IMR-90 (cell line): ENCODE measurements around the gene CACNA1I. TPM values are rescaled to one million over a fixed set of nuclear protein-coding genes. Genes with fewer than 3 reads are reported as not detected.

ENCODE experiments used
- ATAC-seq: fragments of 200-7000 bp; cut with Tn5 transposase; 2 replicates; pipeline ENCODE4 v1.9.1; 2020; ENCODE audit warnings: low read depth, mild to moderate bottlenecking, moderate library complexity
- BruUV-seq: library from RNA; stranded (reverse); fragments of 400-500 nt; replicated peaks from 2 replicates; lab custom pipeline; 2021; lab: Mats Ljungman, UMichigan
- CTCF ChIA-PET: fragments of 300-600 bp; formaldehyde crosslinking; extraction: SDS; loops from one replicate; lab custom pipeline; 2021; ENCODE audit warnings: antibody characterized with exemption; lab: Yijun Ruan, JAX
- POLR2A ChIA-PET: fragments of 300-600 bp; sonication (Branson Sonifier 250); formaldehyde crosslinking; loops from one replicate; lab custom pipeline; 2022; ENCODE audit warnings: antibody characterized with exemption; ENCODE audit not compliant: unreplicated experiment; lab: Charles Lee
- DNase-seq: peaks from one replicate; pipeline ENCODE4 v3.0.0; 2013
- H2AFZ ChIP-seq: replicated peaks from 2 replicates; pipeline ENCODE3; 2013; ENCODE audit warnings: low read length, mild to moderate bottlenecking; ENCODE audit not compliant: poor library complexity
- H2AK5ac ChIP-seq: 2 replicates; pipeline ENCODE4 v1.6.1; 2013; ENCODE audit warnings: low read depth, low read length, inconsistent platforms
- H2AK9ac ChIP-seq: replicated peaks from 2 replicates; pipeline ENCODE3; 2013; ENCODE audit warnings: mild to moderate bottlenecking, low read depth, low read length, moderate library complexity; ENCODE audit not compliant: poor library complexity
- H2BK120ac ChIP-seq: 2 replicates; pipeline ENCODE4 v1.6.1; 2013; ENCODE audit warnings: low read depth, low read length, inconsistent platforms
- H2BK15ac ChIP-seq: 3 replicates; pipeline ENCODE4 v1.6.1; 2013; ENCODE audit warnings: low read depth, low read length, inconsistent platforms
- H2BK20ac ChIP-seq: 2 replicates; pipeline ENCODE4 v1.6.1; 2013; ENCODE audit warnings: low read depth, mild to moderate bottlenecking, inconsistent platforms, low read length, moderate library complexity
- H2BK5ac ChIP-seq: 2 replicates; pipeline ENCODE4 v1.6.1; 2013; ENCODE audit warnings: mild to moderate bottlenecking, low read depth, low read length, inconsistent platforms; ENCODE audit not compliant: poor library complexity, severe bottlenecking
- H3K14ac ChIP-seq: replicated peaks from 2 replicates; pipeline ENCODE4 v1.6.1; 2013; ENCODE audit warnings: low read depth, low read length, inconsistent platforms
- H3K18ac ChIP-seq: 2 replicates; pipeline ENCODE4 v1.6.1; 2013; ENCODE audit warnings: low read depth, low read length, control low read depth
- H3K23ac ChIP-seq: 2 replicates; pipeline ENCODE4 v1.6.1; 2013; ENCODE audit warnings: low read depth, low read length, inconsistent platforms
- H3K27ac ChIP-seq: 2 replicates; pipeline ENCODE4 v1.5.1; 2013; ENCODE audit warnings: mild to moderate bottlenecking, control low read depth, low read length; ENCODE audit not compliant: insufficient read depth
- H3K27me3 ChIP-seq: 2 replicates; pipeline ENCODE4 v1.6.1; 2013; ENCODE audit warnings: low read length; ENCODE audit not compliant: control insufficient read depth, insufficient read depth
- H3K36me3 ChIP-seq: 2 replicates; pipeline ENCODE4 v1.6.1; 2013; ENCODE audit warnings: low read length, mixed read lengths; ENCODE audit not compliant: control insufficient read depth, insufficient read depth
- H3K4ac ChIP-seq: 2 replicates; pipeline ENCODE4 v1.6.1; 2013; ENCODE audit warnings: low read depth, low read length, inconsistent platforms
- H3K4me1 ChIP-seq: 2 replicates; pipeline ENCODE4 v1.6.1; 2013; ENCODE audit warnings: low read length, mixed read lengths; ENCODE audit not compliant: control insufficient read depth, insufficient read depth
- H3K4me2 ChIP-seq: 2 replicates; pipeline ENCODE4 v1.6.1; 2013; ENCODE audit warnings: low read depth, mild to moderate bottlenecking, control low read depth, low read length, moderate library complexity
- H3K4me3 ChIP-seq: 2 replicates; pipeline ENCODE4 v1.5.1; 2013; ENCODE audit warnings: low read depth, mild to moderate bottlenecking, control low read depth, low read length, moderate library complexity; ENCODE audit not compliant: insufficient read depth
- H3K56ac ChIP-seq: 2 replicates; pipeline ENCODE4 v1.6.1; 2013; ENCODE audit warnings: low read length, inconsistent platforms; ENCODE audit not compliant: insufficient read depth; ENCODE audit errors: extremely low read depth
- H3K79me1 ChIP-seq, 2 experiments: 2 replicates each; pipeline ENCODE4 v1.6.1; 2013; ENCODE audit warnings: low read length in 2 of 2, inconsistent platforms in 1 of 2, low read depth in 1 of 2
- H3K9ac ChIP-seq: 2 replicates; pipeline ENCODE4 v1.6.1; 2013; ENCODE audit warnings: low read depth, low read length, control low read depth
- H3K9me1 ChIP-seq: 2 replicates; pipeline ENCODE4 v1.6.1; 2013; ENCODE audit warnings: low read length, inconsistent platforms; ENCODE audit not compliant: insufficient read depth
- H3K9me3 ChIP-seq: 2 replicates; pipeline ENCODE4 v1.6.1; 2013; ENCODE audit warnings: low read length; ENCODE audit not compliant: control insufficient read depth, insufficient read depth
- H4K20me1 ChIP-seq: 2 replicates; pipeline ENCODE4 v1.6.1; 2013; ENCODE audit warnings: low read length, inconsistent platforms; ENCODE audit not compliant: insufficient read depth
- H4K5ac ChIP-seq: 2 replicates; pipeline ENCODE4 v1.6.1; 2013; ENCODE audit warnings: mild to moderate bottlenecking, low read depth, low read length, control low read depth
- H4K8ac ChIP-seq, 2 experiments: 2 replicates each; pipeline ENCODE4 v1.6.1; 2013; ENCODE audit warnings: low read depth in 2 of 2, low read length in 2 of 2, control low read depth in 1 of 2, inconsistent platforms in 1 of 2
- H4K91ac ChIP-seq: 2 replicates; pipeline ENCODE4 v1.6.1; 2013; ENCODE audit warnings: low read depth, low read length, inconsistent platforms; ENCODE audit not compliant: insufficient read depth
- BHLHE40 ChIP-seq: fragments of 150-350 bp; IDR thresholded peaks from 2 replicates; pipeline ENCODE4 v1.6.1; 2016; ENCODE audit warnings: mild to moderate bottlenecking, low read depth, low read length
- CEBPB ChIP-seq: IDR thresholded peaks from 2 replicates; pipeline ENCODE4 v1.6.1; 2012; ENCODE audit warnings: low read depth, low read length, improper control_type of control experiment
- CHD1 ChIP-seq: IDR thresholded peaks from 2 replicates; pipeline ENCODE4 v1.6.1; 2012; ENCODE audit warnings: low read depth, low read length, improper control_type of control experiment
- CTCF ChIP-seq: conservative IDR thresholded peaks from 2 replicates; pipeline ENCODE4 v1.5.1; 2012; ENCODE audit warnings: mild to moderate bottlenecking, low read depth, low read length, improper control_type of control experiment
- ELK1 ChIP-seq: fragments of 150-350 bp; IDR thresholded peaks from 2 replicates; pipeline ENCODE4 v1.6.1; 2016; ENCODE audit warnings: low read depth, mild to moderate bottlenecking, low read length, moderate library complexity, borderline replicate concordance
- FOS ChIP-seq: fragments of 150-350 bp; IDR thresholded peaks from 2 replicates; pipeline ENCODE4 v1.6.1; 2016; ENCODE audit warnings: low read depth, low read length
- MAFK ChIP-seq: IDR thresholded peaks from 2 replicates; pipeline ENCODE4 v1.6.1; 2012; ENCODE audit warnings: low read depth, low read length, improper control_type of control experiment
- MAZ ChIP-seq: IDR thresholded peaks from 2 replicates; pipeline ENCODE4 v1.6.1; 2012; ENCODE audit warnings: low read depth, mild to moderate bottlenecking, low read length, improper control_type of control experiment, moderate library complexity, borderline replicate concordance
- MXI1 ChIP-seq: IDR thresholded peaks from 2 replicates; pipeline ENCODE4 v1.6.1; 2012; ENCODE audit warnings: low read depth, mild to moderate bottlenecking, low read length, moderate library complexity, borderline replicate concordance
- NFE2L2 ChIP-seq: fragments of 150-350 bp; IDR thresholded peaks from 2 replicates; pipeline ENCODE4 v1.6.1; 2016; ENCODE audit warnings: low read depth, mild to moderate bottlenecking, low read length
- POLR2A ChIP-seq: IDR thresholded peaks from 2 replicates; pipeline ENCODE4 v1.6.1; 2012; ENCODE audit warnings: mild to moderate bottlenecking, low read depth, low read length
- RAD21 ChIP-seq: IDR thresholded peaks from 2 replicates; pipeline ENCODE4 v1.6.1; 2012; ENCODE audit warnings: low read length, improper control_type of control experiment
- RCOR1 ChIP-seq: IDR thresholded peaks from 2 replicates; pipeline ENCODE4 v1.6.1; 2012; ENCODE audit warnings: mild to moderate bottlenecking, low read length, improper control_type of control experiment; ENCODE audit not compliant: insufficient replicate concordance
- RFX5 ChIP-seq: IDR thresholded peaks from 2 replicates; pipeline ENCODE4 v1.8.0; 2012; ENCODE audit warnings: low read depth, mild to moderate bottlenecking, low read length, moderate library complexity
- SMC3 ChIP-seq: fragments of 150-350 bp; IDR thresholded peaks from 2 replicates; pipeline ENCODE4 v1.6.1; 2016; ENCODE audit warnings: low read depth, mild to moderate bottlenecking, antibody characterized with exemption, low read length, moderate library complexity
- USF2 ChIP-seq: fragments of 150-350 bp; IDR thresholded peaks from 2 replicates; pipeline ENCODE4 v1.6.1; 2017; ENCODE audit warnings: mild to moderate bottlenecking, antibody characterized with exemption, low read length, low read depth
- WGBS, 2 experiments: methylation state at CpG; one replicate each; pipeline versions ENCODE4 v1.1.5 to v1.1.7; 2013; ENCODE audit warnings: missing lambda C conversion rate in 2 of 2; ENCODE audit not compliant: insufficient read length in 1 of 2; ENCODE audit errors: extremely low coverage in 2 of 2; 5-methylcytosine and 5-hydroxymethylcytosine counted together
- dilution Hi-C: fragments of 300-500 bp; cut with HindIII; formaldehyde crosslinking; loops from one replicate; pipeline ENCODE4 v1.14.3; 2018; ENCODE audit warnings: low sequenced_read_pairs; ENCODE audit not compliant: unreplicated experiment
- in situ Hi-C: fragments of 300-500 bp; cut with MboI; formaldehyde crosslinking; loops from 3 replicates; pipeline ENCODE4 v1.14.3; 2019; ENCODE audit warnings: low sequenced_read_pairs, inconsistent platforms, mixed read lengths
- intact Hi-C: fragments of 100-400 bp; cut with micrococcal nuclease; formaldehyde crosslinking; loops from 2 replicates; pipeline ENCODE4 v1.10.0; 2022
- polyA plus RNA-seq, 3 experiments: library from polyadenylated mRNA; depleted of rRNA; stranded (reverse); fragments of >200 nt; gene quantifications; 2 replicates each; pipeline ENCODE4 v1.2.3, GENCODE V29; 2012; ENCODE audit warnings: low replicate concordance in 1 of 3
- total RNA-seq: library from RNA; depleted of rRNA; stranded (reverse); fragments of >200 nt; gene quantifications from 2 replicates; pipeline ENCODE4 v1.2.3, GENCODE V29; 2012

CACNA1I gene
- total and polyA plus RNA-seq, 2 of the 4 experiments (the other 2 are of a cell fraction), result under 0.01 to 0.02 TPM

- 54% methylated on average over 4 of the region's 10 CpGs; no CpG with 5 or more reads in 1 of the 2 experiments for WGBS, 2 experiments
- POLR2A ChIA-PET, result no interaction called here
- no TSS peak for BruUV-seq
These were observed 165.2 kb downstream of the CACNA1I start for GRCh38 chr22:39735776-39736175.

More at GRCh38 chr22:39735776-39736175, 165.2 kb downstream of the CACNA1I start:
- Histone ChIP-seq H3K14ac (no peak overlapping the region), H2BK5ac (no peak overlapping the region), H3K18ac (no peak overlapping the region), H3K4me2 (no peak overlapping the region), H3K56ac (no peak overlapping the region), H2BK120ac (no peak overlapping the region), H3K4ac (no peak overlapping the region), H3K9me1 (peaks cover 3% of the 10 kb centered on the region; the same call in 1 of the 2 replicates), H2AFZ (no peak overlapping the region), H3K23ac (no peak overlapping the region), H2BK15ac (no peak overlapping the region), H3K27me3 (peaks cover 35% of the 10 kb centered on the region), H2AK5ac (no peak overlapping the region; the same call in 1 of the 2 replicates), H3K27ac (no peak overlapping the region), H4K8ac (no peak overlapping the region), H3K9me3 (no peaks in the 10 kb centered on the region), H3K4me3 (no peak overlapping the region), H2AK9ac (no peak overlapping the region), H2BK20ac (no peak overlapping the region), H4K91ac (no peak overlapping the region), H3K79me1 (no peaks in the 10 kb centered on the region), H4K20me1 (no peaks in the 10 kb centered on the region), H3K4me1 (no peaks in the 10 kb centered on the region; the same call in 1 of the 2 replicates), H3K36me3 (no peaks in the 10 kb centered on the region), H3K9ac (no peak overlapping the region), H4K5ac (no peak overlapping the region)
- no peak for ATAC-seq
- in situ Hi-C loops, result no loop called here
- CTCF ChIA-PET, result no interaction called here
- DNase-seq, result no peak
- TF ChIP-seq USF2 (no peak), CEBPB (no peak), MXI1 (no peak), MAFK (no peak), RAD21 (no peak), CTCF (no peak), CHD1 (no peak), FOS (no peak), BHLHE40 (no peak), MAZ (no peak), NFE2L2 (no peak), ELK1 (no peak), RCOR1 (no peak), POLR2A (no peak), SMC3 (no peak), RFX5 (no peak)
- intact Hi-C loops, result no loop called here
- dilution Hi-C loops, result no loop called here
